AG09319 (cell line): Measurements from ENCODE around the gene ABCB10.
"Not testable (repeated sequence)": the region's sequence is repeated elsewhere in the genome, so short reads cannot be mapped to it uniquely, and the experiment has no call there.

ENCODE experiments used
- DNase-seq: peaks from one replicate; pipeline ENCODE4 v3.0.0-alpha.2; 2010; ENCODE audit warnings: low read depth; ENCODE audit errors: extremely low read depth
- TF ChIP-seq, protein P1 (sequence below): IDR thresholded peaks from 2 replicates; pipeline ENCODE4 v1.5.1; 2011; ENCODE audit warnings: low read depth, mild to moderate bottlenecking, inconsistent platforms, low read length, moderate library complexity

Gene ABCB10

DNA sequence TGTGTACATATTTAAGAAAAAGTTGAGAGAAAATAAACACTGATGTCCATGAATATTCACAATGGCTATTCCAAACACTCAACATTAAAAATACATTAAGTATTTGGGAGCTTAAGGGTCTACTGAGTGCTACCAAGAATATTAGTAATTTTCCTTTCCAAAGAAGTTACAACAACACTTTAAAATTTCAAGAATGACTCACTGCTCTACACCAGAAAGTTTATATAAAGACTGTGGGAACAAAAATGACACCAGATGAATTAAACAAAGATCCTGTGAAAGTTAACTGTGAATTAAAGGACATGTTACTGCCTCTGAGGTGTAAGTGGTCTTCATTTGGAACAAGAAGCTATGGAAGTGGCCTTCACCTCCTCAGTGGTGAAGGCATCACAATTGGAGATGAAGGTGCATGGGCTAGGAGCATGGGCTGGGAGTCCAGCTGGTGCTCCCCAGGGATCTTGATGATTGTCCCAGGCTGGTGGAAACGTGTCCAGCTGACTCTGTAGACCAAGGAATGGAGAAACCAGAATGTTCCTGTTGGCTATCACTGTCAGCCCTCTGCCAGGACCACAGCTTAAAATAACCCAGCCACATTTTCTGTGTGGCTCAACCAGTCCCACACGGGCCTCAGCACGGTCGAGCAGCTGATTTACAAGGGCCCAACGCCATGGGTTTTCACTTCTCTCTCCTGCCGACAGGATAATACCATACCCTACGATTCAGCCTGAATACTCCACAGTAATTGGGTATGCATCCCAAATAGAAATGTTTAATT is 38.6 kb upstream of the ABCB10 start:
- peak; percentile 14 for DNase-seq
- TF ChIP-seq, protein P1, sequence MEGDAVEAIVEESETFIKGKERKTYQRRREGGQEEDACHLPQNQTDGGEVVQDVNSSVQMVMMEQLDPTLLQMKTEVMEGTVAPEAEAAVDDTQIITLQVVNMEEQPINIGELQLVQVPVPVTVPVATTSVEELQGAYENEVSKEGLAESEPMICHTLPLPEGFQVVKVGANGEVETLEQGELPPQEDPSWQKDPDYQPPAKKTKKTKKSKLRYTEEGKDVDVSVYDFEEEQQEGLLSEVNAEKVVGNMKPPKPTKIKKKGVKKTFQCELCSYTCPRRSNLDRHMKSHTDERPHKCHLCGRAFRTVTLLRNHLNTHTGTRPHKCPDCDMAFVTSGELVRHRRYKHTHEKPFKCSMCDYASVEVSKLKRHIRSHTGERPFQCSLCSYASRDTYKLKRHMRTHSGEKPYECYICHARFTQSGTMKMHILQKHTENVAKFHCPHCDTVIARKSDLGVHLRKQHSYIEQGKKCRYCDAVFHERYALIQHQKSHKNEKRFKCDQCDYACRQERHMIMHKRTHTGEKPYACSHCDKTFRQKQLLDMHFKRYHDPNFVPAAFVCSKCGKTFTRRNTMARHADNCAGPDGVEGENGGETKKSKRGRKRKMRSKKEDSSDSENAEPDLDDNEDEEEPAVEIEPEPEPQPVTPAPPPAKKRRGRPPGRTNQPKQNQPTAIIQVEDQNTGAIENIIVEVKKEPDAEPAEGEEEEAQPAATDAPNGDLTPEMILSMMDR = no peak

DNA sequence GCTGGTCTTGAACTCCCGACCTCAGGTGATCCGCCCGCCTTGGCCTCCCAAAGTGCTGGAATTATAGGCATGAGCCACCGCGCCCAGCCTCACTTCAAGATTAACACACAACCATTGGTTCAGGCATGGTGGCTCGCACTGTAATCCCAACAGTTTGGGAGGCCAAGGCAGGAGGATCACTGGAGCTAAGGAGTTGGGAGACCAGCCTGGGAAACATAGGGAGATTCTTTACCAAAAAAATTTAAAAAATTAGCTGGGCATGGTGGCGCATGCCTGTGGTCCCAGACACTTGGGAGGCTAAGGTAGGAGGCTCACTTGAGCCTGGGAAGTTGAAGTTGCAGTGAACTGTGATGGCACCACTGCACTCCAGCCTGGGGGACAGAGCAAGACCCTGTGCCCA is 37.4 kb upstream of the ABCB10 start:
- not testable (repeated sequence) for DNase-seq

DNA sequence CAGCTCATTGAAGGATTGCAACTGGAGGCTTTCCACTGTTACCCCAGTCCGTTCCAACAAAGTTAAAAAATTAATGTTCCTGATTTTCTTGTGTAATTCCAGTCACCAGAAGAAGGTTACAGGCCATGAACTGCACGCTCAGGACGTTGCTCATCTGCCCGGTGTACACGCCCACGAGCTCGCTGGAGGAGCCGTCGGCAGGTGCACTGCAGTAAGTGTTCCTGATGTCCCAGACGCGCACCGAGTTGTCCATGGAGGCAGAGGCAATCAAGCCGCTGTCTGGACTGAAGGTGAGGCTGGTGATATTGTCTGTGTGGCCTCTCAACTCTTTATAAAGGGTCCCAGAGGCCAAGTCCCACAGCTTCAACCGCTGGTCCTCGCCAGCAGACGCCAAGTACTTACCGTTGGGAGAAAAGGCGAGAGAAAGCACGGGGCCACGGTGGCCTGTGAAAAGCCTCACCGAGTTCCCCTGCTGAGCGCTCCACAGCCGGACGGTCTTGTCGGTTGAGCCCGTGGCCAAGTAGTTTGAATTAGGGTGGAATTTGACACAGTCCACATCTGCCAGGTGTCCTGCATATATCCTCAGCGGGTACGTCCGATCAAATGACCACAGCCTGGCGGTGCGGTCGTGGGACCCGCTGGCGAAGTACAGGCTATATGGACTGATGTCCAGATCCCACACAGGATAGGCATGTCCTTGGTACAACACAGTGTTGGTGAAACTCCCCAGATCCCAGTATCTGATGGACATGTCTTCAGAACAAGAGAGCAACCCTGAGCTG is 35.9 kb upstream of the ABCB10 start:
- TF ChIP-seq, protein P1 = no peak
- no peak for DNase-seq

DNA sequence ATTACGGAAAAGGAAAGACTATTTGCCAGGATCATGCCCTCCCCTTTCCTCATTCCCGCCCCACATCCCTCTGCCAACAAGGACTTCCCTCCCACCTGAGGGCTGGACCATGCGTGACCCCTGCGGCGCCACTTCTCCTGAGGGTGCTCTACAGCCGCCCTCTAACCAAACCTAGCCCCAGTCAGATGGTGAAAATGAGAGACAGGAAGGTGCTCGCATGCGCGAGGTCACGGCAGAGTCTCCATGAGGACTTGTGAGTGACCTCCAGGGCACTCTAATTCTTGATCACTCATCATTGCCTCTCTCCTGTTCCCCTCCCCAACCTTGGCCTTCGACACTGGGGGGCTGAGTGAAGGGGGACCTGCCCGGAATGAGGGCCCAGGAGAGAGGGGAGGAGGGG is 35.3 kb upstream of the ABCB10 start:
- no peak for DNase-seq
- TF ChIP-seq, protein P1 = no peak

DNA sequence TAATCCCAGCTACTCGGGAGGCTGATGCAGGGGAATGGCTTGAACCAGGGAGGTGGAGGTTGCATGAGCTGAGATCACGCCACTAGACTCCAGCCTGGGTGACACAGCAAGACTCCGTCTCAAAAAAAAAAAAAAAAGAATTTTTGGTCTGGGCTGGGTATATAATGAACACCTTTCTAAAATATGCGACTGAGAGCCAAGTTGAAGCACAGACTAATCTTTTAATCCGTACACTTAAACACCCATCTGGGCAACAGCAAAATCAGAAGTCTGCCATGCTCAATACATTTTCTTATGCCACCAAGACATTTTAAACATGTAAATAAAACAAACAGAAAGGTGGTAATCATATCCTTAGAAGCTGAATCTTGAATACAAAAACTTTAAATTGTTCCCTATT is 31.6 kb upstream of the ABCB10 start:
- no peak for DNase-seq
- TF ChIP-seq, protein P1 = no peak

DNA sequence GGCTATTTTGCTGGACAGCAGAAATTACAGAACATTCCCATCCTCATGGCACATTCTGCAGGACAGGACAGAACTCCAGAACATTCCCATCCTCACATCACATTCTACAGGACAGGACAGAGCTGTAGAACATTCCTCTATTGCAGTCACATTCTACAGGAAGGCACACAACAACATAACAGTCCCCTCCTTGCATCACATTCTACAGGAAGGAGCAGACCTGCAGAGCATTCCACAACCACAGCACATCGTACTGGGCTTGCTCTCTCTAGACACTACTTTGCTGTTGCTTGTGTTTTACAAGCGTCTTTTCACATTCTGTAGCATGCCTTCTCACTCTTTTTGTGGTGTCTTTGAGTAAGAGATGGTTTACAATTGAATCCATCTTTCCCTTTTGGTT is 26.8 kb upstream of the ABCB10 start:
- no peak for DNase-seq
- TF ChIP-seq, protein P1 = no peak

DNA sequence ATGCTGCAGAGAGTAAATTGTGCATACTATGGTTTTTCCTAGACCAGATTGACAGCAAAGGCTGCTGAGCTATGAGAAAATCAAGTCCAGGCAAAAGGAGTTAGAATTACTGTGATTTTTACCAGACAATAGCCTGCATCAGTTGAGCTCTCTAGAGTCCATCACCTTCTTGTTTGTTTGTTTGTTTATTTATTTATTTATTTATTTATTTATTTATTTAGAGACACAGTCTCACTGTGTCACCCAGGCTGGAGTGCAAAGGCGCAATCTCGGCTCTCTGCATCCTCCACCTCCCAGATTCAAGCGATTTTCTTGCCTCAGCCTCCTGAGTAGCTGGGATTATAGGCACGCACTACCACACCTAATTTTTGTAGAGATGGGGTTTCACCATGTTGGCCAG is 24.2 kb upstream of the ABCB10 start:
- DNase-seq = no peak

More for the DNA sequence above, 24.2 kb upstream of the ABCB10 start:
- TF ChIP-seq, protein P1 = no peak
